Measurements from ENCODE around the gene ZFP62.

ZFP62 gene

DNA sequence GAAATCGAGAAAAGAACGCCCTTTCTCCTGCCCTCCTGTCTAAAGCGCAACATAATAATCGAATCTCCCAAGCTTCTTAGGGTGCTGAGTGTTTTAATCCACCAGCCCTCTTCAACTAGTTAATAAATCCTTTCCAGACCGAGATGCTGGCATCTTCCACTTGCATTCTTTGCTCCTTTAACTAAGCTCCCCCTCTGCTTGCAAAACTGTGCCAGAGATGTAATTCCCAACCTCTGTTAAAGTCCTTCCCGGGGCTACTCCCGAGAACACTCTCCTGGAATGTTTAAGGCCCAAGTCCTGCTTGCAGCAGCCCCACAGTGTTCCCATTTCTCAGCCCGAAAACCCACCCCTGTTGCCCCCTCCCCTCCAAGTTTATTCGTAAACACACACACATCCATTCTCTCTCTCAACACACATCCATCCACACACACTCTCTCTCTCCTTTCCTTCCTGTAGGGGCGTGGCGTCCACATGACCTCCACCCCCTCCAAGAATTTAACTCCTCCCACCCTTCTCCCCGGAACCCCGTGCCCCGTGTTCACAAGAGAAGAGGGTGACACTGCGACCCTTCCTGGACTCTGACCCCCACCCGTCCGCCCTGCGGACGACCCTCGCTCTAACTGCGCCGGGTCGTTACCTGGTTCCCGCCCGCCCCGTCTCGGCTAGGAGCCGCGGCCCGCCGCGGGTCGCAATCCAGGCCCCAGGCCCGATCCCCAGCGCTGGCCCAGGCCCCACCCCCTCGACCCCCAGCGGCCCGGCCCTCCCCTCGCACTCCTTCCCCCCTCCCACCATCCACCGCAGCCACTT is 51.5 kb downstream of the ZFP62 start:
- DNase-seq: peak; percentile 80 to 89

- no peak for DNase-seq
Observed at GRCh38 chr5:180808461-180809000, 52.5 kb downstream of the ZFP62 start.

GRCh38 chr5:180807654-180808414 is 53.2 kb downstream of the ZFP62 start:
- DNase-seq: no peak

GRCh38 chr5:180807046-180807445 is 54.0 kb downstream of the ZFP62 start:
- DNase-seq: no peak

GRCh38 chr5:180806351-180807011 is 54.6 kb downstream of the ZFP62 start:
- peak; percentile 49 for DNase-seq

DNA sequence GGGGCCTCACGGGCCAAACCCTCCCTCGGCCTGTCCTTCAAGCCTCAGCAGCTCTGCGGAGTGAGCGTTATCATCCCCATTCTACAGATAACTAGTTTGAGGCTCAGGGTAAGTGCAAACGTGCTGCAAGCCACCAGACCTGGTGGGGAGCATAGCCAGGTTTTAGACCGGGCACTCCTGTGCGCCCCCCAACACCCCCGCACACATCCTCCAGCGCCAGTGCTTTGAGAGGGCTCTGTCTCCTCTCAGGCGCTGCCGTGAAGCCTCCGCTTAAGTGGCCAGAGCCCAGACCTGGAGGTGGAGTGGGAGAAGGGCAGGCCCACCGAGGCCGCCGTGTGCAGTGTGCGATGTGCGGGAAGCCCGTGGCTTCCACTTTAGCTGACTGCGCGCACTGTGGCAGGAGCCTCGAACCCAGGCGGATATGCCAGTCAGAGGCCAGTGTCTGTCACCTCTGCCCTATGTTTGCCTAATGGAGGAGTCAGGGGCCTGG is 56.9 kb downstream of the ZFP62 start:
- DNase-seq: peak in 1 of 2 donors; percentile 41

DNA sequence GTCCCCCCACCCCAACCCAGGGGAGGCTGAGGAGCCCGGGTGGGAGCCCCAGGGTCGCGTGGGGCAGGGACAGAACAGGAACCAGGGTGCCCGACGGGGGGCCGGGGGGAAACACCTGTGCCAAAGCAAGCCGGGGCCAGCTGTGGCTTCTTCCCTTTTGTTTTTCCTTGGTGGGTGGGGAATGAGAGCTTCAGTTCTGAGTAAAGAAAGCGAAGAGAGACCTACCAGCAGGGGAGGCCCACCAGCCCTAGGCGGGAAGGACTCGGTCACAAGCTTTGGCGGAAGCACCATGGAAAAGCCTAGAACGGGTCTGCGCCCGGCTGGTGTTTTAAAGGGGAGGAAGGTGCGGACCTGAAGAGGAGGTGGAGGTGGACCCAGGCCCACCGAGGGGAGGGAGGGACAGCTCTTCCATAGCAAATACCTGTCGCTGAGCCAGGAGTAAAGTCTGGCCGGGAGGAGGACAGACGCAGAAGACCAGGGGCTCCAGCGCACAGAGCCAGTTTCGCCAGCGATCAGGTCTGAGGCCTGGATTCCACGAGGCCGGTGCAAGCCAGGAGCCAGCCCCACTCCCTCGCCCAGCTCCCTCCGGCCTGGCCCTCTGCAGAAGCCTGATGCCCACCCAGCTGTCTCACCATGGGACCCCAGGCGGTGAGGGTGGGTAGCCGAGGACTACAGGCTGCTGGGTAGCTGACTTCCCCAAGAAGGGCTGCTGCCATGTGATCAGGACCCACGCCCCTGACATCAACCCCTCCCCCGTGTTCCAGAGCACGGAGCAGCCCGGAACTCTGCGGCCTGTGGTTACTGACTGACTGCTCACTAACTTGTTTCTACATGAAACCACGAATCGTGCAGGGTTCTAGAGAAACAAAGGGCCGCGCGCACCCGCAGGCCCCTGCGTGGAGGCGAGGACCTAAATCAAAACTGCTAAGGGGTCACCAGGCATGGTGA is 57.6 kb downstream of the ZFP62 start:
- DNase-seq: peak; percentile 95 to 97

DNA sequence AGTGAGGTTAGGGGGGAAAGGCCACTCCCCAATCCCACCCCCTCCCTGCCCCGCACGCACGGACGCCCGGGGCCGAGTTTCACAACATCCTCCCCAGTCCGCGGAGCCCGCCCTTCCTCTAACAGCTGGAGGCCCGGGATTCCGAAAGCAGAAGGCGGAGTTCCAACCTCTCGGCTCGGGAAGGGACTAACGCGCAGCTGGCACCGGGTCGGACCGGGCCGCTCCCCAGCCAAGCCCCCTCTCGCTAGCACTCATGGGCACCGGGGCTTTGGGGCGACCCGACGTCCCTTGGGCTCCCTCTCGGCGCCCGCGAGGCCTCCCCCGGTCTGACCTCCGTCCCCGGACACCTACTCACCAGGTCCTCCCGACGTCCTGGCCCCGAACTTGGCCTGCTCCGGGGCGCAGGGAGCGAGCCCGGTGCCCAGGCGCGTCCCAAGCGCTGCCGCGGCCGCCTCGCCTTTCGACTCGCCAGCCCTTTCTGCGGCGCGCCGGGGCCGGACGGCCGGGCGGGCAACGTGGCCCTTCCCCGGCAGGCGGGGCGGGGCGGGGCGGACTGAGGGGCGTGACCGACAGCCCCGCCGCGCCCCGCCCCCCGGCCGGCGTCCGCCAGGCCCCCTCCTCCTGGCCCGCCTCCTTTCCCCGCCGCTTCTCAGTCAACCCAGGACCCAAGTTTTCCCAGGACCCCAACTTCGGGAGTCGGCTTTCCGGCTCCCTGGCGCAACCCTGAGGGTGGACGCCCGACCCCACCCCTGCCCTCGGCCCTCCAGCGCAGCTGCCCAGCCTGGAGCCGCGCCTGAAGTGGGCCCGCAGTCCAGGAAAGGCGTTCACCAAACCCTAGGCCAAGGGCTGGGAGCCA is 58.5 kb downstream of the ZFP62 start, which contains the start of gene MGAT1:
Gene MGAT1, minus strand, starts transcription at position 482 of the 856 bp plus-strand sequence. CDS start 9,835 bp downstream, outside the sequence.
- DNase-seq: peak; percentile 77 to 86

- peak in 1 of 2 donors; percentile 28 for DNase-seq
Observed at GRCh38 chr5:180801596-180802324, 59.3 kb downstream of the ZFP62 start.

DNA sequence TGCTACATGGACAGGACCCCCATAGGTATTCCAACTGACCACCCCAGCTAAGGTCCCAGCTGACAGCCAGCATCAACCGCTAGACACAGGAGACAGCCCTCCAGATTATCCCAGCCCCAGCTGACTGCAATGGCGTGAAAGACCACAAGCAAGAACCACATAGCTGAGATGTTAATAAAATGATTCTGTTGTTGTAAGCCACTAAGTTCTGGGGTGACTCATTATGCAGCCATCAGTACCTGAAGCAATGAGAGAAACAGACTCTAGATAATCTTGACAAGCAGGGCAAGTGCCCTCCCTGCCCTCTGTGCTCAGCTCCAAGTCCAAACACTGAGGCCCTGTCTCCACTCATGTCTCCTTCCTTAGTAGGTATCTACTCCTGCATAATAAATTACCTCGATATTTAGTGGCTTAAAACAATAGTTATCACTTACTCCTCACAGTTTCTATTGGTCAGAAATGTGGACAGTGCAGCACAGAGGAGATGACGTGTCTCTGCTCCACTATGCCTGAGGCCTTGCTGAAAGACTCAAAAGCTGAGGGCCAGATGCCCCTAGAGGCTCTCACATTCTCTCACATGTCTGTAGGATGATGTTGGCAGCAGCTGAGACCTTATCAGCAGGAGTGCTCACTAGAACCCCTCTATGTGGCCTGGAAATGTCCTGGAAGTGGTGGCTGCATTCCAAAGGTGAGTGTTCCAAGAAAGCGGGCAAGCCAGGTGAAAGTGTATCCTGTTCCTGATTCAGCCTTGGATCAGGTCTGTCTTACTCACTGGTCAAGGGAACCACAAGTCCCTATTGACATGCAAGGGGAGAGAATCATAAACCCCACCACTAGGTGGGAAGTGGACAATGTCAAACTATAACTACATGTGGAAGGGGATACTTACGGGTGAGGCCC is 60.9 kb downstream of the ZFP62 start:
- no peak for DNase-seq

DNA sequence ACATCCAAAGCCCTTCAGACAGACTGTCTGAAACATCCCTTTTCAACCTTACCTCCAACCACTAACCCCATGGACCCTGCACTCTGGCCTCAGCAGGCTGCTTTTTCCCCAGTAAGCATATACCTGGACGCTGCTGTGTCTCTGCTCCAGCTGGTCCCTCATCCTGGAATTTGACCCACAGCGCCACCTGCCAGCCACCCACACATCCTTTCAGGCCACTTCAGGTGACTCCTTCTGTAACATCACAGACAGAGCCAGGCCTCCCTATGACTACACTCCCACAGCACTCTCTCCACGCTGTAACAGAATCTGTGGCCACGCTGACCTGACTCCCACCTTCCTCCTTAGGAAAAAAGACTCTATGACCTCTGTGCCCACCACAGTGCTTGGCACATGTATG is 61.9 kb downstream of the ZFP62 start:
- peak in 1 of 2 donors; percentile 1 for DNase-seq

DNA sequence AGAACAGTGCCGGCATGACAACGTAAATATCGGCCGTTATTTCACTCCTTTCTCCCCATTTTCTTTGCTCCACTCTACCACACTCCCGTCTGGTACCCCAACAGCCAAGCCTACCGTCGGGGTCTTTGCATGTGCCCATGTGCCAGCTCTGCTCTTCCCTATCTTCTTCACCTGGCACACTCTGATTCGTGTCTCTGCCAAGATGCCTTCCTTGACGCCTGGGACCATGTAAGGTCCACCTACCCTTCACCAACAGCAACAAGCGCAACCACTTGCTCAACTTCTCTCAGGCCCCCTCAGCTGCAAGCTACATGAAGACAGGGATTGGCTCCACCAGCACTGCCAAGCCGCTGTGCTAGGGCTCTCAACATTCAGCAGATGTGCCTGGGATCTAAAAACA is 62.9 kb downstream of the ZFP62 start:
- DNase-seq: no peak
